A673 (cell line): ENCODE results near the gene ACKR3.

Experiments
- EZH2 ChIP-seq: fragments of 200-600 bp; sonication (generic); IDR thresholded peaks from 2 replicates; pipeline ENCODE4 v1.6.1; 2017; ENCODE audit warnings: borderline replicate concordance, low read depth, mild to moderate bottlenecking, mixed read lengths, antibody characterized with exemption, low read length; ENCODE audit not compliant: poor library complexity, severe bottlenecking
- TF ChIP-seq, protein P1 (sequence below): fragments of 300-800, 200-600 bp; sonication (generic); conservative IDR thresholded peaks from 2 replicates; pipeline ENCODE4 v1.5.1; 2017; ENCODE audit warnings: low read depth, mild to moderate bottlenecking, antibody characterized with exemption, low read length, moderate library complexity, mixed read lengths

GRCh38 chr2:236604575-236605344 is 35.1 kb downstream of the ACKR3 start:
- TF ChIP-seq, protein P1, sequence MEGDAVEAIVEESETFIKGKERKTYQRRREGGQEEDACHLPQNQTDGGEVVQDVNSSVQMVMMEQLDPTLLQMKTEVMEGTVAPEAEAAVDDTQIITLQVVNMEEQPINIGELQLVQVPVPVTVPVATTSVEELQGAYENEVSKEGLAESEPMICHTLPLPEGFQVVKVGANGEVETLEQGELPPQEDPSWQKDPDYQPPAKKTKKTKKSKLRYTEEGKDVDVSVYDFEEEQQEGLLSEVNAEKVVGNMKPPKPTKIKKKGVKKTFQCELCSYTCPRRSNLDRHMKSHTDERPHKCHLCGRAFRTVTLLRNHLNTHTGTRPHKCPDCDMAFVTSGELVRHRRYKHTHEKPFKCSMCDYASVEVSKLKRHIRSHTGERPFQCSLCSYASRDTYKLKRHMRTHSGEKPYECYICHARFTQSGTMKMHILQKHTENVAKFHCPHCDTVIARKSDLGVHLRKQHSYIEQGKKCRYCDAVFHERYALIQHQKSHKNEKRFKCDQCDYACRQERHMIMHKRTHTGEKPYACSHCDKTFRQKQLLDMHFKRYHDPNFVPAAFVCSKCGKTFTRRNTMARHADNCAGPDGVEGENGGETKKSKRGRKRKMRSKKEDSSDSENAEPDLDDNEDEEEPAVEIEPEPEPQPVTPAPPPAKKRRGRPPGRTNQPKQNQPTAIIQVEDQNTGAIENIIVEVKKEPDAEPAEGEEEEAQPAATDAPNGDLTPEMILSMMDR: no peak
- no peak for TF ChIP-seq EZH2
